ENCODE data around the gene ASTN2. TPM values are rescaled to one million over a fixed set of nuclear protein-coding genes. Genes with fewer than 3 reads are reported as not detected.

ASTN2 gene
- total and polyA plus RNA-seq, 10 of the 15 experiments (the other 5 are each of a cell fraction or from before 2014, with no cell fraction given), result 1.4 to 15.7 (median 7.0) TPM

GRCh38 chr9:116658265-116658664, 756.6 kb downstream of the ASTN2 start:
- no peaks in the 10 kb centered on the region; the same call in 1 of the 2 replicates for H4K20me1 ChIP-seq (ENCODE audit: control insufficient read depth, insufficient read depth)
- H2AFZ ChIP-seq (ENCODE audit: control insufficient read depth, low read depth, low read length), result no peak overlapping the region
- H3K4me3 ChIP-seq, result no peak overlapping the region
- whole genome bisulfite sequencing (ENCODE audit: insufficient coverage, insufficient replicate concordance, low lambda C conversion rate, missing lambda C conversion rate), result 76% methylated on average over 2 of the region's 2 CpGs
- ChIA-PET CTCF (interaction anchor here (0.7 kb wide), 1 partner anchor 1066 kb away, joined by 3 read pairs; no protein-coding TSS in a partner anchor), SMC1A (ENCODE audit: uncharacterized antibody, unreplicated experiment) (no interaction called here), POLR2A (no interaction called here), RAD21 (ENCODE audit: unreplicated experiment) (interaction anchor here (0.7 kb wide), 1 partner anchor 44 kb away, joined by 5 read pairs; no protein-coding TSS in a partner anchor)
- FAIRE-seq, result no peak
- no peaks in the 10 kb centered on the region for H3K4me1 ChIP-seq (ENCODE audit: control insufficient read depth, insufficient read depth, low read length)
- H3K9ac ChIP-seq (ENCODE audit: control insufficient read depth, insufficient read depth, low read length), result no peak overlapping the region
- H3K27me3 ChIP-seq (replicated peaks in 1 of 2; ENCODE audit: control insufficient read depth in 2 of 2, insufficient read depth in 2 of 2, low read length in 1 of 2), result no peaks in the 10 kb centered on the region
- H3K27ac ChIP-seq (ENCODE audit: control insufficient read depth, insufficient read depth), result no peak overlapping the region
- H3K79me2 ChIP-seq (ENCODE audit: control insufficient read depth, insufficient read depth, low read length), result no peaks in the 10 kb centered on the region
- DNase-seq (ENCODE audit: low read depth, low spot score), result no peak
- no TSS peak for BruUV-seq (replicated peaks)
- no peak overlapping the region for H3K4me2 ChIP-seq (ENCODE audit: control insufficient read depth, insufficient read depth)
- TF ChIP-seq JUNB (IDR thresholded peaks at IDR 0.05), result no peak
- no peak for TF ChIP-seq MYB (IDR thresholded peaks at IDR 0.05; ENCODE audit: borderline replicate concordance, low read depth, low read length)
- TF ChIP-seq POLR2AphosphoS2 (IDR thresholded peaks at IDR 0.05; ENCODE audit: low read depth, low read length), result no peak
- TF ChIP-seq ZZZ3 (IDR thresholded peaks at IDR 0.05; ENCODE audit: control insufficient read depth, insufficient read length, low read depth), result no peak
- TF ChIP-seq FOXK2 (IDR thresholded peaks at IDR 0.05), result no peak
- TF ChIP-seq GATAD2B (conservative IDR thresholded peaks at IDR 0.05; ENCODE audit: low read depth), result no peak
- TF ChIP-seq RAD21 (IDR thresholded peaks at IDR 0.05; ENCODE audit: insufficient read depth, low read depth, low read length), result no peak
- TF ChIP-seq MEF2A (IDR thresholded peaks at IDR 0.05; ENCODE audit: insufficient read depth, low read depth, low read length), result no peak
- no peak for TF ChIP-seq CBFB (IDR thresholded peaks at IDR 0.05; ENCODE audit: low read depth)
- no peak for TF ChIP-seq NR2C2 (IDR thresholded peaks at IDR 0.05; ENCODE audit: borderline replicate concordance, control insufficient read depth, insufficient read length, low read depth)
- TF ChIP-seq SMAD5 (IDR thresholded peaks at IDR 0.05; ENCODE audit: low read depth), result no peak
- no peak for TF ChIP-seq ZNF592 (IDR thresholded peaks at IDR 0.05)
- no peak for TF ChIP-seq RFX5 (IDR thresholded peaks at IDR 0.05; ENCODE audit: low read depth, low read length)
- no peak for TF ChIP-seq BHLHE40 (IDR thresholded peaks at IDR 0.05; ENCODE audit: borderline replicate concordance in 1 of 2, low read depth in 2 of 2, low read length in 1 of 2)
- no peak for TF ChIP-seq MTA3 (IDR thresholded peaks at IDR 0.05; ENCODE audit: borderline replicate concordance, low read length)
- TF ChIP-seq CREB1 (IDR thresholded peaks at IDR 0.05; ENCODE audit: low read depth), result no peak
- TF ChIP-seq IRF5 (IDR thresholded peaks at IDR 0.05; ENCODE audit: borderline replicate concordance), result no peak
- TF ChIP-seq RB1 (IDR thresholded peaks at IDR 0.05; ENCODE audit: borderline replicate concordance), result no peak
- ATAC-seq, result no peak
- H3K36me3 ChIP-seq (ENCODE audit: control insufficient read depth in 2 of 2, insufficient read depth in 2 of 2, low read length in 1 of 2), result no peaks in the 10 kb centered on the region
- in situ Hi-C loops (cut with MboI), result no loop called here
- intact Hi-C loops (cut with micrococcal nuclease; ENCODE audit: unreplicated experiment), result no loop called here
- no peaks in the 10 kb centered on the region for H3K9me3 ChIP-seq (replicated peaks; ENCODE audit: control insufficient read depth, insufficient read depth, low read length)
